GM19397 (cell line): ENCODE results near the gene ANKS1A.
"Not testable (repeated sequence)": the region's sequence is repeated elsewhere in the genome, so short reads cannot be mapped to it uniquely, and the experiment has no call there.

ENCODE experiments used
- ATAC-seq: cut with Tn5 transposase; IDR thresholded peaks from one replicate; pipeline ENCODE4 v1.9.1; 2021; ENCODE audit warnings: mild to moderate bottlenecking, moderate library complexity; ENCODE audit not compliant: unreplicated experiment

Gene ANKS1A

DNA sequence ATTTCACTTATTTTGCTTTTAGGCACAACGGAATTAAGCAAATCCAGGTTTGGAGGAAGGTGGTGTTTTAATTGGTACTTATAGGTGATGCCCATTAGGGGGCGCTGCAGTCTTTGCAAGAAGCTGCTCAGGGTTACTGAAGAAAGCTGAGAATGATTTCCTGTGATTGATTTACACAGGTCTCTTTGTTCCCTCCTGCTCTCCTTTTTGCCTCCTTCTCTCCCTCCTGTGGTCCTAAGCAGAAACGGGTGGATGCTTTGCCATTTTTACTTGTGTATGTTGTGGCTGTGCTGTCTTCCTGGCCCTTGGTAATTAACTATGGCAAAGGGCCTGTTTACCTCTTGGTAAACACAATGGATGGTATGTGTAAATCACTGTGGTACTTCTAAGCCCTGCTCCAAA is 97.8 kb downstream of the ANKS1A start:
- no peak for ATAC-seq

- ATAC-seq = no peak
Observed at GRCh38 chr6:34987506-34987905, 98.5 kb downstream of the ANKS1A start.

- no peak for ATAC-seq
Observed at GRCh38 chr6:34990971-34991560, 102.0 kb downstream of the ANKS1A start.

DNA sequence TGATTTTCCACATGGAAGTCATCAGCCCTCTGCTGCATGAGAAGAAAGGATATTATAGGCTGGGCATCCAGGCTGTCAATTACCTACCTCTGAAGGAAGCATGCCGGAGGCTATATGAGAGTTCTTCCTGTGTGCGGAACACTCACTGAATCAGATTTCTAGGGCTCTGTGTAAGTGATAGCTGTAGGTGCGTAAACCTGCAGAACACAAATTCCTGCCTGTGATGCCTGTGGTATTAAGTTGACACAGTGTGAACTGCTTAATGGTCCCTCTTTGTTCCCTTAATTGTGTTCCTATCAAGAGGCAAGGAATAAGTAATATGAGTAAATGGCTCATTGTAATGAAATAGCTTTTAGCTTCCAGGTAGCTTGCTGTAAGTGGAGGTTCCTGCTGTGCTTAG is 103.3 kb downstream of the ANKS1A start:
- no peak for ATAC-seq

DNA sequence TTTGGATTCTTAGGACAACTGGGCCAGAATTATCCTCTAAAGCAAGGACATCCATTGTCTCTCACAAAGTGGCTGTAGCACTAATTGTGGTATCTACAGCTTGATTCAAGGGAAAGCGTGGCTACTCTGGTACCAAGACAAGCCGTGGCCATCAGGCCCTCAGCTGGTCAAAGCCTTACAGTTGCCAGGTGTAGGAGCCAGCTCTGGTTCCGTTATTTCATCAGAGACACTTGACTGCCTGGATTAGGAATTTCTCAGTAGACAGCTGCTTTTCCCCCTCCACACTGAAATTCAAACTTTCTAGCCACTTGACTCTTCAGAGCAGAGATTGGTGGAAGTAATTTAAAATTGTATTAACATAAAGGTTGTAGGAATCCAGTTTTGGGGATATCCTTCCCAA is 104.2 kb downstream of the ANKS1A start:
- ATAC-seq = no peak

GRCh38 chr6:34994693-34995092 is 105.6 kb downstream of the ANKS1A start:
- no peak for ATAC-seq

DNA sequence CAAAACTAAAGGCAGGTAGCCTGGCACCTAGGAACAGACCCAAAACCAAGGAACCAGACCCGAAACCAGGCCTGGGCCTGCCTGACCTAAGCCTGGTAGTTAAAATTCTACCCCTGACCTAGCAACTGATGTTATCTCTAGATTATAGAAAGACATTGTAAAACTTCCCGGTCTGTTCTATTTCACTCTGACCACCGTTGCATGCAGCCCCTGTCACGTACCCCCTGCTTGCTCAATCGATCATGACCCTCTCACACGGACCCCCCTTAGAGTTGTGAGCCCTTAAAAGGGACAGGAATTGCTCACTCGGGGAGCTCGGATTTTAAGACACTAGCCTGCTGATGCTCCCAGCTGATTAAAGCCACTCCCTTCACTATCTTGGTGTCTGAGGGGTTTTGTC is 109.4 kb downstream of the ANKS1A start:
- not testable (repeated sequence) for ATAC-seq

DNA sequence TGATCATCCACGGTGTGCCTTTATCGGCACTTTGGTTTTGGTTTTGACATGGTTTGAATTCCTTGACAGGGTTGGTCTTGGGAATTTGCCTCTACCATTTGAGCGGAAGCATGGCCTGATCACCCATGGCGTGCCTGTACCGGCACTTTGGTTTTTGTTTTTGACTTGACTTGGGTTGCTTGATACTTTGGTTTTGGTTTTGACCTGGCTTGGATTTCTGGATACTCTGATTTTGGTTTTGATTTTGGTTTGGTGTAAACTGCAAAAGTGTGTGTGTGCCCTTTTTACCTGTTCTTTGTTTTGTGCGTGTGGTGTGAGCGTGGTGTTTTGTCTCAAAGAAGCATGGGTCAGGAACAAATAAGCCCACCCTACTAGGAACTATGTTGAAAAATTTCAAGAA is 110.1 kb downstream of the ANKS1A start:
- ATAC-seq = not testable (repeated sequence)

DNA sequence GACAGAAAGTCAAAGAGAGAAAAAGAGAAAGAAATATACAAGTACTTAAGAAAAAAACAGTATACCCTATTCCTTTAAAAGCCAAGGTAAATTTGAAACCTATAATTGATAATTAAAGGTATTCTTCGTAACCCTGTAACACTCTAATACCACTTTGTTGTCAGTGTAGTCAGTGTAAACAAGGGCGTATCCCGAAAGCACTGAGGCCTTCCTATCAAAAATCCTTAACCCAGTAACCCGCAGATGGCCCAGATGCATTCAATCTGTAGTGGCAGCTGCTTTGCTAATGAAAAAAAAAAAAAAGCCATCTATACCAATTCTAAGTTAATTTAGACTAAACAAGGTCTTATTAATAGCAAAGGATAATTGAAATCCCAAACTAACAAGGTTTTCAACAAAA is 110.9 kb downstream of the ANKS1A start:
- not testable (repeated sequence) for ATAC-seq

- not testable (repeated sequence) for ATAC-seq
Observed at GRCh38 chr6:35001349-35001748, 112.3 kb downstream of the ANKS1A start.

DNA sequence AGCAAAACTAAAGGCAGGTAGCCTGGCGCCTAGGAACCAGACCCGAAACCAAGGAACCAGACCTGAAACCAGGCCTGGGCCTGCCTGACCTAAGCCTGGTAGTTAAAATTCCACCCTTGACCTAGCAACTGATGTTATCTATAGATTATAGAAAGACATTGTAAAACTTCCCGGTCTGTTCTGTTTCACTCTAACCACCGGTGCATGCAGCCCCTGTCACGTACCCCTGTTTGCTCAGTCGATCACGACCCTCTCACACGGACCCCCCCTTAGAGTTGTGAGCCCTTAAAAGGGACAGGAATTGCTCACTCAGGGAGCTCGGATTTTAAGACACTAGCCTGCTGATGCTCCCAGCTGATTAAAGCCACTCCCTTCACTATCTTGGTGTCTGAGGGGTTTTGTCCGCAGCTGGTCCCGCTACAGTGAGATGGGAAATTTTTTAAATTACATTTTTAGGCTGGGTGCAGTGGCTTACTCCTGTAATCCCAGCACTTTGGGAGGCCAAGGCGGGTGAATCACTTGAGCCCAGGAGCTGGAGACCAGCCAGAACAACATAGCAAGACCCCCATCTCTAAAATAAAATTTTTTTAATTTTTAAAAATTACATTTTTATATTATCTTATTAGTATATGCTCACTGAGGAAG is 115.0 kb downstream of the ANKS1A start:
- ATAC-seq = not testable (repeated sequence)

DNA sequence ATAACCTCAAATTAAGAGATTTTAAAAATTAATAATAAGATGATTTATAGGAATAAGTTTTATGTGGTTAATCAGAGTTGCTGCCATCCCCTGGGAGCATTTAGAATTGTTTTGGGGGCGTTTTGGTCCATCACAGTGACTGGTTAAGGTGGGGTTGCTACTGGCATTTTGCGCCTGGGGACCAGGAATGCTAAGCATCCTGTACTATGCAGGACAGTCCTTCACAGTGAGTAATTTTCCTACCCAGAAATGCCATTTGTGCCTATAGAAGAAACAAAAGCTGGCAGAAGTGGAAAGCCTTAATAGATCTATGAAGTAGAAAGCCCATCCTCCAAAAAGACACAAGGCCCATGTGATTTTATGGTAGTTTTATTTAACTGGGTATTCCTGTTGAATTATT is 118.0 kb downstream of the ANKS1A start:
- ATAC-seq = no peak

DNA sequence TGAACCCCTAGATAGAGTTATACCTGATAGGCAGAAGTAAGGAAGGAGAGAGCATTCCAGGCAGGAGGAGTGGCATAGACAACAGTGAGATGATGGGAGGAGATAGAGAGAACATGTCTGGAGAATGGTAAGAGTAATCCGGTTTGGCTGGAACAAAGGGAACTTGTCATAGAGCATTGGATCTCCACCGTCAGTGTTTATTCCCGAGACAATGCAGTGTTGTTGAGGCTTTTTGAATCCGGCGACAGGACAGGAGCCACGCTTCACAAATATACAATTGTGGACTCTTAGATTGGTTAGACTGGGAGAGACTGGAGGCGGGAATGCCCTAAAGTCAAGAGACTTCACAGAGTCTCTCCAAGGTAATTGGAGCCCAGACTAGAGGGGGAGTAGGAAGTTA is 119.8 kb downstream of the ANKS1A start:
- ATAC-seq = no peak

GRCh38 chr6:35011096-35012041 is 122.3 kb downstream of the ANKS1A start:
- no peak for ATAC-seq

GRCh38 chr6:35013701-35014100 is 124.6 kb downstream of the ANKS1A start:
- ATAC-seq = no peak

DNA sequence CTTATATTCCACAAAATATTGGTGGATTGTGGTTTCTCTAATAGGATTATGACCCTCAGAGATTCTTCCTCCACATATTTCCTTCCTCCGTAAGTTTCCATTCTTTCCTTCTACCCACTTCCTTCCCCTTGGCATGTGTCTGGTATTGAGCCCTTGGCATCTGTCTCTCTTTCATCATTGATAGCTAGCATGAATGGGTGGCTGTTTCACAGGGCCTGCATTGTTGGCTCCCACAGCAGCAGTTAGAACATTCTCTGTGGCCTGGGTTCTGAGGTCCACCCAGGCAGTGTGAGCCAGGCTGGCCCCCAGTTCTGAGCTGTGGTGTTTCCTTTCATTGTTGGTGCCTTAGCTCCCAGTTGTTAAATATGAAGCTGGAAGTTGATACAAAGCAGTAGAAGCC is 125.3 kb downstream of the ANKS1A start:
- ATAC-seq = no peak

- ATAC-seq = no peak
Observed at GRCh38 chr6:35014786-35015185, 125.7 kb downstream of the ANKS1A start.

- no peak for ATAC-seq
Observed at GRCh38 chr6:35015476-35015875, 126.4 kb downstream of the ANKS1A start.

DNA sequence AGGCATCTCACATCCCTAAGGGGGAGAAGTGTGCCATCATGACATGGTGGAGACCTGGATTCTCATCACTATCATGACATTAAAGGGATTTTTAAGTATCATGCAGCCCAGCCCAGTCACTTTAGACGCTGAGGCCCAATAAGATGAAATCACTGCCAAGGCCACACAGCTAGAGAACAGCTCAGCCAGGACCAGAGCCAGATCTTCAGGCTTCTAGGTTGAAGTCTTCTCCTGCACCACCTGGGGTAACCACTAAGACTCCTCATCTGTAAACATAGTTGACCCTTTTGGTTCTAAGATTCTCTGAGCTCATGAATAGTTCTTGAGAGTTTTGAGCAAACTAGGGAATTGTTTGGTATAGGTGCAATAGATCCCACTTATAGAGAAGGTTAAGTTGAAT is 126.9 kb downstream of the ANKS1A start:
- ATAC-seq = no peak

- ATAC-seq = no peak
Observed at GRCh38 chr6:35016502-35017321, 127.7 kb downstream of the ANKS1A start.
